Osteoblast (primary cell): Measurements from ENCODE around the gene NDUFS6. TPM values are rescaled to one million over a fixed set of nuclear protein-coding genes. Genes with fewer than 3 reads are reported as not detected.

Experiments used
- DNase-seq: peaks from one replicate; pipeline ENCODE4 v3.0.0; 2011; ENCODE audit warnings: low spot score, mixed read lengths; ENCODE audit not compliant: insufficient read length; ENCODE audit errors: missing footprints
- H2AFZ ChIP-seq: 2 replicates; pipeline ENCODE4 v1.6.0; 2011; ENCODE audit warnings: mild to moderate bottlenecking, low read length
- H3K27ac ChIP-seq: 2 replicates; pipeline ENCODE4 v1.5.1; 2011; ENCODE audit warnings: mild to moderate bottlenecking, low read depth, low read length, moderate library complexity
- H3K27me3 ChIP-seq: 2 replicates; pipeline ENCODE4 v1.6.0; 2012; ENCODE audit warnings: mild to moderate bottlenecking, control low read depth, inconsistent platforms, low read length, moderate library complexity; ENCODE audit not compliant: insufficient read depth
- H3K36me3 ChIP-seq: 2 replicates; pipeline ENCODE4 v1.5.1; 2011; ENCODE audit warnings: mild to moderate bottlenecking, low read length, control low read depth, moderate library complexity; ENCODE audit not compliant: insufficient read depth
- H3K4me1 ChIP-seq: 2 replicates; pipeline ENCODE4 v1.5.1; 2011; ENCODE audit warnings: mild to moderate bottlenecking, low read length, control low read depth, moderate library complexity; ENCODE audit not compliant: insufficient read depth
- H3K4me2 ChIP-seq: 2 replicates; pipeline ENCODE4 v1.6.0; 2011; ENCODE audit warnings: mild to moderate bottlenecking, low read length; ENCODE audit not compliant: insufficient read depth
- H3K4me3 ChIP-seq: fragments of 200-600 bp; sonication (generic); 3 replicates; pipeline ENCODE4 v1.5.1; 2012; ENCODE audit warnings: mild to moderate bottlenecking, low read length, inconsistent platforms; ENCODE audit not compliant: insufficient read depth
- H3K79me2 ChIP-seq: 2 replicates; pipeline ENCODE4 v1.6.0; 2012; ENCODE audit warnings: mild to moderate bottlenecking, low read length, control low read depth, inconsistent platforms; ENCODE audit not compliant: insufficient read depth
- H3K9me3 ChIP-seq: 2 replicates; pipeline ENCODE4 v1.5.1; 2011; ENCODE audit warnings: low read depth, low read length, control low read depth
- H4K20me1 ChIP-seq: 2 replicates; pipeline ENCODE4 v1.6.0; 2012; ENCODE audit warnings: mild to moderate bottlenecking, low read length, control low read depth; ENCODE audit not compliant: insufficient read depth
- CTCF ChIP-seq: IDR thresholded peaks from 2 replicates; pipeline ENCODE4 v1.5.1; 2011; ENCODE audit warnings: mild to moderate bottlenecking, low read depth, low read length, moderate library complexity; ENCODE audit errors: extremely low read depth
- total RNA-seq: library from RNA; depleted of rRNA; stranded (reverse); fragments of >200 nt; gene quantifications from 2 replicates; pipeline ENCODE4 v1.2.3, GENCODE V29; 2012

Gene NDUFS6
- total RNA-seq, 1 donor: 23.9 TPM

GRCh38 chr5:1864896-1865440, 63.8 kb downstream of the NDUFS6 start:
- Histone ChIP-seq H3K27me3 (peaks cover 7% of the 10 kb centered on the region), H4K20me1 (no peaks in the 10 kb centered on the region), H3K36me3 (no peaks in the 10 kb centered on the region), H3K4me1 (no peaks in the 10 kb centered on the region), H3K9me3 (no peaks in the 10 kb centered on the region), H3K27ac (no peak overlapping the region), H3K4me2 (no peak overlapping the region), H3K79me2 (no peaks in the 10 kb centered on the region), H3K4me3 (no peak overlapping the region), H2AFZ (no peak overlapping the region)
- no peak for TF ChIP-seq CTCF
- DNase-seq: no peak

GRCh38 chr5:1865486-1865885, 64.3 kb downstream of the NDUFS6 start:
- Histone ChIP-seq H3K27ac (no peak overlapping the region), H3K4me3 (no peak overlapping the region), H3K4me2 (no peak overlapping the region), H4K20me1 (no peaks in the 10 kb centered on the region), H3K79me2 (no peaks in the 10 kb centered on the region), H2AFZ (no peak overlapping the region), H3K27me3 (peaks cover 7% of the 10 kb centered on the region), H3K4me1 (no peaks in the 10 kb centered on the region), H3K36me3 (no peaks in the 10 kb centered on the region), H3K9me3 (no peaks in the 10 kb centered on the region)
- no peak for TF ChIP-seq CTCF
- no peak for DNase-seq

Other genes starting within 250 kb of the NDUFS6 start
- gene MRPL36, start 1.6 kb upstream of the NDUFS6 start, total RNA-seq: 35.1 and 35.7 TPM in 2 replicates
- not detected in 2 replicates for gene IRX4, start 81.5 kb downstream of the NDUFS6 start, total RNA-seq